Measurements from ENCODE around the gene SEC62. TPM values are rescaled to one million over a fixed set of nuclear protein-coding genes. Genes with fewer than 3 reads are reported as not detected.
A peak's percentile ranks its signal among the peaks of the same experiment; 100 is the strongest.

The SEC62 gene
- total RNA-seq, 4 donors from 2014 or later: 90.9 to 124 (median 104) TPM

- Histone ChIP-seq H3K27ac (no peak overlapping the region), H3K4me1 (peaks cover under 1% of the 10 kb centered on the region in 2 donors), H3K27me3 (no peaks in the 10 kb centered on the region), H3K4me3 (replicated peaks in 1 of 3) (no peak overlapping the region), H3K9me3 (no peaks in the 10 kb centered on the region), H3K36me3 (no peaks in the 10 kb centered on the region)
- intact Hi-C loops (cut with DNase I): no loop called here
- no peak for DNase-seq
- TF ChIP-seq POLR2A (IDR thresholded peaks at IDR 0.05): no peak
- TF ChIP-seq, protein P1, sequence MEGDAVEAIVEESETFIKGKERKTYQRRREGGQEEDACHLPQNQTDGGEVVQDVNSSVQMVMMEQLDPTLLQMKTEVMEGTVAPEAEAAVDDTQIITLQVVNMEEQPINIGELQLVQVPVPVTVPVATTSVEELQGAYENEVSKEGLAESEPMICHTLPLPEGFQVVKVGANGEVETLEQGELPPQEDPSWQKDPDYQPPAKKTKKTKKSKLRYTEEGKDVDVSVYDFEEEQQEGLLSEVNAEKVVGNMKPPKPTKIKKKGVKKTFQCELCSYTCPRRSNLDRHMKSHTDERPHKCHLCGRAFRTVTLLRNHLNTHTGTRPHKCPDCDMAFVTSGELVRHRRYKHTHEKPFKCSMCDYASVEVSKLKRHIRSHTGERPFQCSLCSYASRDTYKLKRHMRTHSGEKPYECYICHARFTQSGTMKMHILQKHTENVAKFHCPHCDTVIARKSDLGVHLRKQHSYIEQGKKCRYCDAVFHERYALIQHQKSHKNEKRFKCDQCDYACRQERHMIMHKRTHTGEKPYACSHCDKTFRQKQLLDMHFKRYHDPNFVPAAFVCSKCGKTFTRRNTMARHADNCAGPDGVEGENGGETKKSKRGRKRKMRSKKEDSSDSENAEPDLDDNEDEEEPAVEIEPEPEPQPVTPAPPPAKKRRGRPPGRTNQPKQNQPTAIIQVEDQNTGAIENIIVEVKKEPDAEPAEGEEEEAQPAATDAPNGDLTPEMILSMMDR (IDR thresholded peaks at IDR 0.05): no peak
- 88 to 93% methylated on average over 8 of the region's 8 CpGs for WGBS, 2 donors
These were observed 77.7 kb downstream of the SEC62 start for GRCh38 chr3:170044271-170044670.

GRCh38 chr3:170044795-170045244 is 78.2 kb downstream of the SEC62 start:
- peaks cover 6% of the 10 kb centered on the region in 2 donors for H3K4me1 ChIP-seq
- H3K36me3 ChIP-seq: no peaks in the 10 kb centered on the region
- H3K27ac ChIP-seq: no peak overlapping the region
- DNase-seq: no peak
- WGBS, 2 donors: 87 to 88% methylated on average over 8 of the region's 8 CpGs
- no peaks in the 10 kb centered on the region for H3K27me3 ChIP-seq
- H3K4me3 ChIP-seq (replicated peaks in 1 of 3): no peak overlapping the region
- intact Hi-C loops (cut with DNase I): no loop called here
- no peak for TF ChIP-seq POLR2A (IDR thresholded peaks at IDR 0.05)
- TF ChIP-seq, protein P1 (IDR thresholded peaks at IDR 0.05): no peak
- H3K9me3 ChIP-seq: no peaks in the 10 kb centered on the region

- Histone ChIP-seq H3K4me3 (replicated peaks in 1 of 3) (no peak overlapping the region), H3K9me3 (no peaks in the 10 kb centered on the region), H3K27ac (peak overlapping the region in 2 of 3 donors; percentile 1 to 28), H3K4me1 (peaks cover 6 to 10% of the 10 kb centered on the region in 2 donors), H3K36me3 (no peaks in the 10 kb centered on the region), H3K27me3 (no peaks in the 10 kb centered on the region)
- no peak for DNase-seq
- intact Hi-C loops (cut with DNase I): no loop called here
- TF ChIP-seq, protein P1 (IDR thresholded peaks at IDR 0.05): no peak
- TF ChIP-seq POLR2A (IDR thresholded peaks at IDR 0.05): no peak
- 62 to 74% methylated on average over 5 of the region's 5 CpGs for WGBS, 2 donors
These were observed 79.9 kb downstream of the SEC62 start for GRCh38 chr3:170046269-170047132.

GRCh38 chr3:170047133-170047404 is 80.5 kb downstream of the SEC62 start:
- Histone ChIP-seq H3K27ac (peak overlapping the region in 1 of 3 donors; percentile 28), H3K9me3 (no peaks in the 10 kb centered on the region), H3K36me3 (no peaks in the 10 kb centered on the region), H3K27me3 (no peaks in the 10 kb centered on the region), H3K4me1 (peaks cover 6 to 10% of the 10 kb centered on the region in 2 donors), H3K4me3 (replicated peaks in 1 of 3) (no peak overlapping the region)
- intact Hi-C loops (cut with DNase I): no loop called here
- WGBS, 2 donors: 86 to 98% methylated on average over 3 of the region's 3 CpGs
- TF ChIP-seq, protein P1 (IDR thresholded peaks at IDR 0.05): no peak
- TF ChIP-seq POLR2A (IDR thresholded peaks at IDR 0.05): no peak
- DNase-seq: no peak

Other genes starting within 250 kb of the SEC62 start
- 100 to 1,000 TPM in 3 of 4 donors, 10 to 100 TPM in 1; 83.6 to 291 (median 166) TPM for gene TERC, start 201.7 kb upstream of the SEC62 start, total RNA-seq
- 1 to 10 TPM; 2.0 to 3.3 (median 3.0) TPM for gene ACTRT3, start 197.2 kb upstream of the SEC62 start, total RNA-seq
- 10 to 100 TPM; 19.4 to 25.0 (median 21.3) TPM for gene MYNN, start 193.4 kb upstream of the SEC62 start, total RNA-seq
- gene LRRIQ4, start 153.9 kb upstream of the SEC62 start, total RNA-seq: under 1 TPM in 1 of 4 donors, not detected in 3; 0.29 TPM
- gene LRRC34, start 153.9 kb upstream of the SEC62 start, total RNA-seq: 1 to 10 TPM; 2.9 to 6.6 (median 5.1) TPM
- not detected for gene LRRC31, start 96.9 kb upstream of the SEC62 start, total RNA-seq
- not detected for gene SAMD7, start 55.2 kb upstream of the SEC62 start, total RNA-seq
- gene GPR160, start 71.2 kb downstream of the SEC62 start, total RNA-seq: 10 to 100 TPM in 2 of 4 donors, 1 to 10 TPM in 2; 9.3 to 17.5 (median 10.1) TPM
- gene PHC3, start 214.9 kb downstream of the SEC62 start, total RNA-seq: 100 to 1,000 TPM in 2 of 4 donors, 10 to 100 TPM in 2; 73.1 to 128 (median 93.7) TPM